RKO (cell line): ENCODE measurements around the gene PDE6A.
A peak's percentile ranks its signal among the peaks of the same experiment; 100 is the strongest.
"Not testable (repeated sequence)": the region's sequence is repeated elsewhere in the genome, so short reads cannot be mapped to it uniquely, and the experiment has no call there.

Experiments used
- DNase-seq: peaks from one replicate; pipeline ENCODE4 v3.0.0-alpha.2; 2016; ENCODE audit warnings: low spot score

PDE6A gene

DNA sequence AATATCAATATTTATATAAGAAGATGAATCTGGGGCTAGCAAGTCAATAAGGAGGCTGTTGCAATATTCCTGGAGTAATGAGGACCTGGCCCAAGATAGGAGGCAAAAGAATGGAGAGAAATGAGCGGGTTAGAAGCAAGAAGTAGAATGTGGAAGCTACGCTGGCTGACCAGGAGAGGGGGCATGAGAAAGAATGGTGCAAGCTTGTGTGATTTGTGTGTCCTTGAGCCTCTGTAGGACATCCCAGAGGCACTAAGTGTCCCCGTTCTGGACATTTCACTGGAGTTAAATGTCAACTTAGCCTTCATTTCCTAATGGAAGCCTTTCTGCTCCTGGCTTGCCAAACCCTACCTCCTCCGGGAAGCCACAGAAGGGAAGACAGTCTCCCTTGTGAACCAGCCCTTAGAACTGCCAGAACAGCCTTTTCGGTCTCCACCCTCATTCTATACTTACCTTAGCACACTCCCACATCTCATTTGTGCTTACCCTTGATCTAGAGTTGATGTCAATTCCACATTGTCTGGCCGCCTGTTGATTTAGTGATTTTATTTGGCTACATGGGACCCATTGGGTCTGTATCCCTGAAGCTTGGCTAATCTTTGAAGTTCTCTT lies 6.7 kb upstream of the PDE6A start:
- DNase-seq = no peak

DNA sequence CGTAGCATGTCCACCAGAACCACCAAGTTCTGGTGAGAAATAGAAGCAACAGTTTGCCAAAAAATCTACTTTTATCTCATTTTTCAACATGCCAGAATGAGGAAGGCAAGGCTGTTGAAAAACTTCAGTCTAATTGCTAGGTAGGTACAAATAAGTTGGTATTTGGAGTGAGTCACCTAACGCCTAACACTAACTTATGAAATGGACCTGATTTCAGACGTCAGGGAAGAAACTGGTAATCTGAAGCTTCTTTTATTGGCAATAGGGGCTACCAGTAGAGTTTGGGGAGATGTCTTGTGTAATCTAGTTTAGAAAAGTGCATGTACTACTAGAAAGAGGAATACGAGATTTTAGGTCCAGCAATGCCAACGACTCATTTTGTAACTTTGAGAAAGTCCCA lies 4.4 kb upstream of the PDE6A start:
- DNase-seq = no peak

DNA sequence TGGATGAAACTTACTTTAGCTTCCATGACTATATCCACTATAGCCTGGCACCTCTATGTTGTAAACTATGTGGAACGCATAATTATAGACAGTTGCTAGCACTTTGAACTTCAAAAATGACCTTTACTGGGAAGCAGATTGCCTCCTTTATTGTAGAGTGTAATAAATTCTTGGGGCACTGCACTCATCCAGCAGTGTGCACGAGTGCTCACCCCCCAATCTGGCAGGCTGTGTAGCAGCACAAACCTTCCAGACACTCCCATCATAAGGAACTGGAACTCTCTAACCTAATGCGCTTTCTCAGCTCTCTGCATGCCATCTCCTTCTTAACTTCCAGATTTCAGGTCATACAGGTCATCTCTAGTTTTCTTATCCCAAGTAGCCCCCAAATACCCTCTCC lies 1.5 kb upstream of the PDE6A start:
- no peak for DNase-seq

DNA sequence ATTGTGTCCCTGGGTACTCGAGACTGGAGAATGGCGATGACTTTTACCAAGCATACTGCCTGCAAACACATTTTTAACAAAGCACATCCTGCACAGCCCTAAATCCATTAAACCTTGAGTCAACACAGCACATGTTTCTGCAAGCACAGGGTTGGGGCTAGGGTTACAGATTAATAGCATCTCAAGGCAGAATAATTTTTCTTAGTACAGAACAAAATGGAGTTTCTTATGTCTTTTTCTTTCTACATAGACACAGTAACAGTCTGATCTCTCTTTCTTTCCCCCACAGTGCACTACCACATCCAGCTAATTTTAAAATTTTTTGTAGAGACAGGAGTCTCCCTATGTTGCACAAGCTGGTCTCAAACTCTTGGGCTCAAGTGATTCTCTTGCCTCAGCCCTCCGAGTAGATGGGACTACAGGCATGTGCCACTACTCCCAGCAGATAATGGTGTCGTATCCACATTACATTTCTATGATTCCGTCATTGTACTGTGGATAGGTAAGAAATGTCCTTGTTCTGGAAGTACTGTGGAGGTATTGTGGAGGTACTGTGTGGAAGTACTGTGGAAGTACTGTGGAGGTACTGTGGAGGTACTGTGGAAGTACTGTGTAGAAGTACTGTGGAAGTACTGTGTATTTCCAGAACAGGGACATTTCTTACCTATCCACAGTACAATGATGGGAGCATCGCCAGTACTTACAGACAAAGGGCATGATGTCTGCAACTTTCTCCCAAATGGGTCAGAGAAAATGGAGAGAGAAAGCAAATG lies 1.2 kb downstream of the PDE6A start:
- not testable (repeated sequence) for DNase-seq

DNA sequence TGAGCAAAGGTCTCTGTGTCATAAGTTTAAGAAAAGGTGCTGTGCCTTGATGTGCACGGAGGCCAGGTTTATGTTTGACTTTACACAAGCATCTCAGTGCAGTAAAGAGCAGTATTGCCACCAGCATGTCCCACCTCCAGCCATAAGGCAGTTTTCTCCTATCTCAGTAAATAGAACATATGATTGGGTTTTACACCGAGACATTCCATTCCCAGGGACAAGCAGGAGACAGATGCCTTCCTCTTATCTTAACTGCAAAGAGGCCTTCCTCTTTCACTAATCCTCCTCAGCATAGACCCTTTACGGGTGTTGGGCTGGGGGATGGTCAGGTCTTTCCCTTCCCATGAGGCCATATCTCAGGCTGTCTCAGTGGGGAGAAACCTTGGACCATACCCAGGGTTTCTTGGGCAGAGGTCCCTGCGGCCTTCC lies 1.8 kb downstream of the PDE6A start:
- DNase-seq = not testable (repeated sequence)

DNA sequence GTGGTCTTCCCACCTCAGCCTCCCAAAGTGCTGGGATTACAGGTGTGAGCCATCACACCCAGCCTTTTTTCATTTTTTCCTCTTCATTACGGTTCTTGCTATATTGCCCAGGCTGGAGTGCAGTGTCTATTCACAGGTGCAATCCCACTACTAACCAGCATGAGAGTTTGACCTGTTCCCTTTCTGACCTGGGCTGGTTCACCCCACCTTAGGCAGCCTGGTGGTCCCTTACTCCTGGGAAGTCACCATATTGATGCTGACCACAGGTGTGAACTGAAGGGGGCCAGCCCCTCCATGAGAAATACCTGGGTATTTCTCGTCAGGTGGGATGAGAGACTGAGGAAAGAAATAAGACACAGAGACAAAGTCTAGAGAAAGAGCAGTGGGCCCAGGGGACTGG lies 2.4 kb downstream of the PDE6A start:
- DNase-seq = no peak

DNA sequence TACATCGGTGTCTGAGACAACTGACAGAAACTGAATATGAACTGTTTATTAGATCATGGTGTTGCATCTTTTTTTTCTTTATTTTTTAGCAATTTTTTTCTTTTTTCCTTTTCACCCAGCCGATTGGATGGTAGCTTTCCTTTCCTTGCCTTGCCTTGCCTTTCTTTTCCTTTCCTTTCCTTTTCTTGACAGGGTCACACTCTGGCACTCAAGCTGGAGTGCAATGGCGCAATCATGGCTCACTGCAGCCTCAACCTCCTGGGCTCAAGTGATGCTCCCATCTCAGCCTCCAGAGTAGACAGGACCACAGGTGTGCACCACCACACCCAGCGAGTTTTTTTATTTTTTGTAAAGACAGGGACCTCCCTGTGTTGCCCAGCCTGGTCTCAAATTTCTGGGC lies 2.8 kb downstream of the PDE6A start:
- no peak for DNase-seq

DNA sequence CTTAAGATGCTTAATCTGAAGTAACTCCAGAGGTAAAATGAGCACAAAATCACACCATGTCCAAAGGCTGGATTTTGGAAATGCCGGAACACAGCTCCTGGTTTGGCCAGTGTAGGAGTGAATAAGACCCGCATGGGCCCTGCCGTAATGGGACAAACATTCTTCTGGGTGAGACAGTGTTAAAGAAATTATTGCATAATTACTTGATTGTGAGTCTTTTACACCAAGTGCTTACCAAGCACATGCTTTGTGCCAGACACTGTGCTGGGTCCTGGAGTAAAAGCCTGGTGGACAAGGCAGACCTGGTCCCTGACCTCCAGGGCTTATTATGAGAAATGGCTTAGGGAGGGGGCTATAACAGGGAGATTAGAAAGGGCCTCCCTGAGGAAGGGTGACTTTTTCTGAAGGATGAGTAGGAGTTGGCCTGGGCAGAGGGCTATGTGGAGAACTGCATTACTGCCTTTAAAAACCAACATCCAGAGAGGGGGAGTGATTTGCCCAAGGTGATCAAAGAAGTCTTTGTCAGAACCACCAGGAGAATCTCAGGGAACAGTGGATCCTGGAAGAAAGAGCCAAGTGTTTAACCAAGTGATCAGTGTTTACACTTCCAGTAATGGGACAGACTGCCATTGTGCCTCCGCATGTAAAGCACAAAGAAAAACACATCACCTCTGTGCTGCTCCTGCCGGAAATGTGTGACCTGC lies 3.5 kb downstream of the PDE6A start:
- DNase-seq = no peak

DNA sequence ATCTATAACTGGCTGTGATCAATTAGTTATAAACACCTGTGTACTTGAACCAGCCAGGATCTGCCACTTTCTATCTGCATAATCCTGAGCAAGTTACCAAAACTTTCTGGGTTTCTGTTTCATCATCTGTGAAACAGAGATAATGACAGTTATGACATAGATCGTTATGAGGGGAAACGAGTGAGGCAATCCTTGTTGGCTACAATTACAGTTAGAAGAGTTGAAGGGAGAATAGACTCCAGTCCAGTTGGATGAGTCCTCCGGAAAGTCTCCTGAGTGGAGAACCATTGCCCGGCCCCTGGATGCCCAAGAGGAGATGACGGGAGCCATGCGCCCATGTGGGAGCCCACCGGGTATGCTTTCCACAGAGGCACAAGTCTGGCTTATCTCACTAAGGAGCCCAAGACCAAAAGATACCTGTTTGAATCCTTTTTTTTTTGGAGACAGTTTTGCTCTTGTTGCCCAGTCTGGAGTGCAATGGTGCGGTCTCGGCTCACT lies 4.5 kb downstream of the PDE6A start:
- DNase-seq = no peak

DNA sequence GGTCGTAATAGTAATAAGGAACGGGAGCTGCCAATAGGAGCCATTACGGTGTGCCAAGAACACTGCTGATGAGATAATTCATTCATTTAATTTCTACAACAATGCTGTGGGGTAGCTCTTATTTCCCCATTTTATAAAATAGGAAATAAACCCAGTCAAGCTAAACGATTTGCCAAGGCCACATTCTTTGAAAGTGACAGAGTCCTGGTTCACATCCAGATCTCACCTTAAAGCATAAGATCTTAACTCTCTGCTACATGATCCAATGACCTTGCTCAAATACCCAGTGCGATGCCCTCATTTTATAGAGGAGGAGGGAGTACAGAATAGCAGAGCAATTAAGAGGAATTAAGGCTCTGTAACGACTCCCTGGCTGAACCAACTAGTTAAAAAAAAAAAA lies 5.0 kb downstream of the PDE6A start:
- DNase-seq = no peak

DNA sequence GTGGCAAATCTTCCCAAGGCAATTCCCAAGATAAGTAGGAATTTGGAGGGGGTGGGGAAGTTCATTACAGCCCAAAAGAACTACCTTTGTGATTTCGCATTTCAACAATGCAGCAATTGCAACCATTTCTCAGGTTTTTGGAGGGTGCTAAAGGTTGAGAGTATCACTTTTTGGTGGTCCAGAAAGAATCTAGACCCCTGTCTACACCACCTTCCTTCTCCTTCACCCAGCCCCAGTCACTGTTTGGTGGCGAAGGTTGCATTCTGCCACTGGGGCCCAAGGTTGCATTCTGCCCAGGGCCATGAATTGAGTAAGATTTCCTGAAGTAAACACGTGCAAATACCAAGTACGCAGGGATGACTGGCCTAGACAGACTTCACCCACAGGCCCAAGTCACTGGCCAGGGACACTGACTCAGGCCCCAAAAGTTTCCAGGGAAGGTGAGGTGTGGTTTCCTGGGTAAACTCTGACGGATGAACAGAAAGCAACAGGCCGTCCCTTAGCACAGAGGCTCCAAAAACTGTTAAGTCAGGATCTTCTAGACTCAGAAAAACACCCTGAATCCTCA lies 5.7 kb downstream of the PDE6A start:
- DNase-seq = peak; percentile 24

DNA sequence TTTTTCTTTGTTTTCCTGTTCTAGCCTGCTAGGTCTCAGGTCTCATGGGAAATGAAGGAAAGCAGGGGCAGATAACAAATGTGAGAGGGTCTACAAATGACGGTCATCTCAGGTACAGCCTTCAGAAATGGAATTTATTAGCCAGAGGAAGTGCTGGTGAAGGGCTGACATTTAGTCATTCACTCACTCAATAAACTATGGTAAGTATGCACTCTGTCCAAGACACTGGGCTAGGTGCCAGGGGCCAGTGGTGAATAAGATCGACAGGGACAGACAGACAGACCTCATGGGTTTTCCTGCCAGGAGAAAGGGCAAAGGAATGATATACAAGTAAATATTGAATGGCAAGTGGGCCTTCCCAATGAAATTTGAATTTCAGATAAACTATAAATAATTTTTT lies 6.3 kb downstream of the PDE6A start:
- DNase-seq = no peak

DNA sequence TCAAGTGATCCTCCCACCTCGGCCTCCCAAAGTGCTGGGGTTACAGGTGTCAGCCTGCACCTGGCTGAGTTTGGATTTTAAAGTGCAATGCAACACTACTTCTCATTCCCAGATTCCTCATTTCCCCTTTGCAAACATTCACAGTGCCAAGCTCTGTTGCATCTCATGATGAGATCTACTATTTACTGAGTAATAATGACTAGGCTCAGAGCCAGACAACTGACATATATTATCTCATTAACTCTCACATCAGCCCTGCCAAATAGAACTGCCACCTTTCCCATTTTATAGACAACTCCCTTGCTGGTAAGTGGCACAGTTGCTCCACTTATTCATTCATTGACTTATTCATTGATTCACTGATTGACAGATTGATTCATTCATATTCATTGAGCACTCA lies 7.0 kb downstream of the PDE6A start:
- peak; percentile 12 for DNase-seq

DNA sequence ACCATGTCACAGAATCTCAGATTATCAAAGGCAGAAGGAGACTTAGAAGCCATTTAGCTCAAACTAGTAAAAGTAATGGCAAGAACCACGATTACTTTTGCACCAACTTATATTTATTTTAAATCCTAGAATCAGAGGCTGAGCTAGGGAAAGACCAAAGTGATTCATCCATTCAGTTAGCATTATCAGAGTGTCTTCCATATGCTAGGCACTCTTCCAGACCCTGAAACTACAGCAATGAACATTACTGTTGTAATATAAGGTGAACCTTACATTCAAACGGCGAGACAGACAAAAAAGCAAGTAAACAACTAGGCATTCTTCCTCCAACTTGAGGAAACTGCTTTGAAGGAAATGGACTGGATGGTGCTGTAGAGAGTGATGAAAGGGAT lies 7.9 kb downstream of the PDE6A start:
- no peak for DNase-seq

DNA sequence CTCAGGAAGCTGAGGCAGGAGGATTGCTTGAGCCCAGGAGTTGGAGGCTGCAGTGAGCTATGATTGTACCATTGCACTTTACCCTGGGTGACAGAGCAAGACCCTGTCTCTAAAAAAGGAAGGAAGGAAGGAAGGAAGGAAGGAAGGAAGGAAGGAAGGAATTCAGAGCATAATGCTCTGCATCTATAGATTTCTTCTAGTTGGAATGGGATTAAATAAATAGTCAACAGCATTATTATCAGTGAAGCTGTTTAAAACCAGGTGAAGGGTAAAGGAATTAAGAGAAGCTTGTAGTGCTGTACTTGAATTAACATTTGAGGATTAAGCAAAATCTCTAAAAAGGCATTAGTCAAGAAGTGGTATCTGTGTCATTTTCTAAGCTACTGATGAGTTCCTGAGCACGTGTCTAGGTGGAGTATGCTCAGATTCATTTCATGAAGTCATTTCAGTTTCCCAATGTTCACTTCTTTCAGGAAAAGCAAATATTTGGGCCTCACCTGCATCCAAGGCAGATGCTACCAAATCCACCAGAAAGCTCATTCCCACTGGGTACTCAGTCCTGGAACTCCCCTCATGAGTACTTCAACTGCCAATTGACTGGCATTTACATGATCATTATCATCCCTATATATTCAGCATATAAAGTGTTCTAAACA lies 8.4 kb downstream of the PDE6A start:
- no peak for DNase-seq

DNA sequence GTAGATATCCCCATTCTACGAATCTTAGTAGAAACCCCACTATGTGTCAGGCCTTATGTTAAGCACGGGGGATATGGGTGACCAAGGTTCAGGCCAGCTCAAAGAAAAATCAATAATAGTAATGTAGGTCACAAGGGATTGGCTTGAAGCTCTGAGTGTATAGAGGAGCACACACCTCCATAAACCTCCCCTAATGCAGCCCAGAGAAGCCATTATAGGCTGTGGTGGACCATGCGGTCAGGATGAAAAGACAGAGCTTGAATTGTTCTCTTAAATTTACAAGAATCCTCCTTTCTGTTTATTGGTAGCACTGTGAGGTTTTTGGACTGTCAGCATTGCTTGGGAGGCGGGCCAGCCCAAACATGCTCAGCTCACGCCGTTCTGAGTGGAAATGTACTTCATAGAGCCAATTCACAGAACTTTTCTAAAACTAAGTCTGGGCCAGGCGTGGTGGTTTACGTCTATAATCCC lies 9.1 kb downstream of the PDE6A start:
- DNase-seq = no peak

DNA sequence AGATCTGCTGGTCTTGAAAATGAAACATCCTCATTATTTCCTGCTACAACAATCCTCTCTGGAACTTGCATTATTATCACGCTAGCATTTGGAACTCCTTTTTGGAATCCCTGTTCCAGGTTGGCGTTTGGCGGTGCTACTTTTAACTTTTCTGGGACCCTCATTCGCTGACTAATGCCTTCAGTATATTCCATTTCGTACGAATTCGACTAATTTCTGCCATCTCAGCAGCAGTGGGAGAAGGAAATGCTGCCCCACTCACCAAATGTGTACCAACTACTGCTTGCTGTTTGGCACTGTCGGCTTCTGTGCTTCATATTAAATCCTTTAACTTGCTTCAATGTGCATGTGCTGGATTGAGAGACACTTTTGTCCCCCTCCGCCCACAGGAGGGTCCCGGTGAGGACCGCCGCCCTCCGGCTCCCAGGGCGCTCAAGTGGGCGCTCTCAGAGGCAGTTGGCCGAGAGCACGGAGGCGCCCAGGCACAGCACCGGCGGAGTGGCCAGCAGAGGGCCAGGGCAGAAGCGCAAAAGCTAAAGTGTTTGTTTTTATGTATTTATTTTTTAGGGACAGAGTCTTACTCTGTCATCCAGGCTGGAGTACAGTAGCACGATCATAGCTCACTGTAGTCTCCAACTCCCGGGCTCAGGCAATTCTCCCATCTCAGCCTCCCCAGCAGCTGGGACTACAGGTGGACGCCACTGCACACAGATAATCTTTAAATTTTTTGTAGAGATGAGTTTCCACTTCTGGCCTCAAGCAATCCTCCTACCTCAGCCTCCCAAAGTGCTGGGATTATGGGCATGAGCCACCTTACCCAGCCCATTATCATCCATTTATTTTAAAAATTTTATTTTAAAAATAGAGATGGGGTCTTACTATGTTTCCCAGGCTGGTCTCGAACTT lies 11.9 kb downstream of the PDE6A start:
- DNase-seq = no peak

DNA sequence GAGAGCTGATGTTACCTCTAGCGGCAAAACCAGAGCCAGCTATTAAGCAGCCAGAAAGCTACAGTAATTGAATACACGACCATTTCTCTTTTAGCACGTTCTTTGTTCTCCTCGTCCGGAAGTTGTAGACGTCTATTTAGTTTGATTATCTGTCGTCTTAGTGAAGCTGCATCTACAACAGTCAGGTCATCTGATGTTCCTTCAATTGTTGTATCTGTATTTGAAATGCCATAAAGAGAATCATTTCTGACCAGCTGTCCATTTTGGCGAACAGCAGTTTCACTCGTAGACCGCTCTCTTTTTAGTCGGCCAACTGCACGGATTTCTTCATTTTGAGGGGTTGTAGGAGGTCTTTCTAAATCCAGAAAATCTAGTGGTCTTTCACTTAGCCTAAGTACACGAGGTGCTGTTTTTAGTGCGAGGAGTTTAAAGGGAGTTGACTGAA lies 12.6 kb downstream of the PDE6A start:
- DNase-seq = no peak

DNA sequence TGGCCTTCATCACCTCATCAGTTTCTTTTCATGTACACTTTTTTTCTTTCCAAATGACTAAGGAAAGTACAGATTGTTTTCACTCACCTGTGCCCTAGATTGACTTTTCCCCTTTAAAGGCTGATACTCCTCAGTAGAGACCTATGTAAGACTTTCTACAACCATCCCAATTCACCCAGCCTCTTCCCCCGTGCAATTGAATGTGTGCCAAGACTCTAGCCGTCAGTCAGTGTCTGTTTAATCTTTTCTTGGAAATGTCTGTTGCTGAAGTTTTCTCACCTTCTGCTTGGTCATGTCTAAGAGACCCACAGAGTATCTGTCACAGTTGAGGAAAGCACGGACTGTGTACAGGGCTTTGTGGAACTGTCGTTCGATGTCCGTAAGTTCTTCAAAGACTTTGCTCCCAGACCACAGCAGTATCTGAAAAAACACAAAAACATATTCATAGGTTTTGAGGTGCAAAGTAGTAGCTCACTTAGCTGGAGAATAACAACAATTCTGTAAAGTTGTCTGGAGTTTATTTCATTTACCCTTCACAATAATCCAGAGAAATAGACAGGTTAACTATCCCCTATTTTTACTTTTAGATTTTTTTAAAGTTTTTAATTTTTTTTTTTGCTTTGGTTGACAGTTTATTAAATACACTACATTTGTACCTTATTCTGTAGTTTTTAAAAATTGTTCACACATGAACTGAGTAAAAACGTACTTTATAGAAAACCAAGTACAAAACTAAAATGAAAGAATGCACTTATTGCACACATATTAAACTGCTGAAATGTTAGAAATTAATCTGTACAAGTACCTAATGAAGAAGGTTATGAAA lies 13.6 kb downstream of the PDE6A start:
- DNase-seq = no peak
